GM19240 (cell line): ENCODE results near the gene MIF4GD.
A peak's percentile ranks its signal among the peaks of the same experiment; 100 is the strongest.
"Not testable (repeated sequence)": the region's sequence is repeated elsewhere in the genome, so short reads cannot be mapped to it uniquely, and the experiment has no call there.

ENCODE experiments used
- DNase-seq: peaks from one replicate; pipeline ENCODE4 v3.0.0; 2011; ENCODE audit warnings: low spot score; ENCODE audit not compliant: insufficient read length

MIF4GD gene

GRCh38 chr17:75260641-75261335 lies 10.2 kb downstream of the MIF4GD start:
- no peak for DNase-seq

- DNase-seq: not testable (repeated sequence)
Measured at GRCh38 chr17:75257228-75257627, 13.8 kb downstream of the MIF4GD start.

- not testable (repeated sequence) for DNase-seq
Measured at GRCh38 chr17:75255954-75256698, 14.9 kb downstream of the MIF4GD start.

GRCh38 chr17:75252039-75252816 lies 18.8 kb downstream of the MIF4GD start:
- no peak for DNase-seq

- peak; percentile 77 for DNase-seq
Measured at GRCh38 chr17:75250009-75250471, 21.0 kb downstream of the MIF4GD start.

GRCh38 chr17:75249564-75249963 lies 21.5 kb downstream of the MIF4GD start:
- DNase-seq: no peak

GRCh38 chr17:75246404-75246803 lies 24.6 kb downstream of the MIF4GD start:
- no peak for DNase-seq

GRCh38 chr17:75245011-75245410 lies 26.0 kb downstream of the MIF4GD start:
- no peak for DNase-seq

- DNase-seq: no peak
Measured at GRCh38 chr17:75244133-75244866, 26.7 kb downstream of the MIF4GD start.

- DNase-seq: no peak
Measured at GRCh38 chr17:75242461-75243042, 28.5 kb downstream of the MIF4GD start.

- DNase-seq: no peak
Measured at GRCh38 chr17:75241996-75242460, 29.0 kb downstream of the MIF4GD start.

GRCh38 chr17:75241502-75241901 lies 29.5 kb downstream of the MIF4GD start:
- DNase-seq: no peak

- DNase-seq: no peak
Measured at GRCh38 chr17:75241143-75241430, 29.9 kb downstream of the MIF4GD start.

GRCh38 chr17:75240394-75241142 lies 30.5 kb downstream of the MIF4GD start:
- DNase-seq: no peak

- no peak for DNase-seq
Measured at GRCh38 chr17:75239778-75240393, 31.1 kb downstream of the MIF4GD start.

GRCh38 chr17:75239214-75239613 lies 31.8 kb downstream of the MIF4GD start:
- no peak for DNase-seq

GRCh38 chr17:75238684-75239191 lies 32.3 kb downstream of the MIF4GD start:
- peak; percentile 43 for DNase-seq

- DNase-seq: no peak
Measured at GRCh38 chr17:75238020-75238580, 32.9 kb downstream of the MIF4GD start.
